ENCODE measurements around the gene ALK.

The ALK gene

DNA sequence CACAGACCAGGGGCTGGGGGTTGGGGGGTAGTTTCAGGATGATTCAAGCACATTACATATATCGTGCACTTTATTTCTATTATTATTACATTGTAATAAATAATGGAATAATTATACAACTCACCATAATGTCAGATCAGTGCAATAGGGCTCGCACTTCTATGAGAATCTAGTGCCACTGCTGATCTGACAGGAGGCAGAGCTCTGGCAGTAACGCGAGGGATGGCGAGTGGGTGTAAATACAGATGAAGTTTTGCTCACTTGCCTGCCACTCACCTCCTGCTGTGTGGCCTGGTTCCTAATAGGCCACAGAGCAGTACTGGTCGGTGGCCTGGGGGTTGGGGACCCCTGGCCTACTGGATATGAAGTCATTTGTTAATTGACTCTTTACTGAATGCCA lies 615.6 kb downstream of the ALK start:
- DNase-seq (ENCODE audit: low read depth in 2 of 3, low spot score in 2 of 3), result no peak

DNA sequence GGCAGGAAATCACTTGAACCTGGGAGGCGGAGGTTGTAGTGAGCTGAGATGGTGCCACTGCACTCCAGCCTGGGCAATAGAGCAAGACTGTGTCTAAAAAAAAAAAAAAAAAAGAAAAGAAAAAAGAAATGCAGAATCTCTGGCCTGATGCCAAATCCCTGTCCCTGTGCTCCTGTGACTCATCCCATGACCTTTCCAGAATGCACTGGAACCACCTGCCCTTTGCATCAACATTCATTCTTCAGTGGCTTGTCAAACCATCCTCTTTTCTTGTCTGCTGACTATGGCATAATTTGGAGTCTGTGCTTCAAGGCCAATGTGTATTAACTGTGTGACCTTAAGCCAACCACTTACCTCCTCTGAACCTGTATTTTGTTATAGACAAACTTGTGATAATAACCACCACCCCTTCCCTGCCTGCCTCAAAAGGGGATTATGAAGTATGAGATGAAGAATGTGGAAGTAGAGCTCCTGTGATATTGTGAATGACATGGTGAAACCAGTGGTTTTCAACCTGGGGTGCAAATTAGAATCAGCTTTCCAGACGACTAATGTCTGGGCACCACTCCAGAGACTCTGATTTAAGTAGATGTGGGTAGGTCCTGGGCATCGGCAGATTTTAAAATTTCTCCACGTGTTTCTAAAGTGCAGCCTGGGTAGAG lies 616.9 kb downstream of the ALK start:
- DNase-seq (ENCODE audit: low read depth in 2 of 3, low spot score in 2 of 3), result no peak

DNA sequence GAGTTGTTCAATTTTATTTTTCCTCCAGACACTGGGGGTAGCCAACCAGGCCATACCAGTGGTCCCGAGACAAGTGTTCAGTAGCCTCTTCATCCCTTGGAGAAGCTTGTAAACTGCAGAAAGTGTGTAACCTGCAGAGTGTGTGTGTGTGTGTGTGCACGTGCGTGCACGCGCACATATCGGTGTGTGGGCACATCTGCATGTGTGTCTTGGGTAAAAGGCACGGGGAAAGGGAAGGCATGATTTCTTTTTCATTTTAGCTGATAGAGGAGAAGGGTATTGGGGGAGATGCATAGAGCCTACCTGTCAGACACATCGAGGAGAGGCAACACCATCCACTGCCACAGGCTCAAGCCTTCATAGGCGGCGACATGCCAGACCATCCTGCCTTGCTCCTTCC lies 624.8 kb downstream of the ALK start:
- no peak for DNase-seq (ENCODE audit: low read depth in 2 of 3, low spot score in 2 of 3)

DNA sequence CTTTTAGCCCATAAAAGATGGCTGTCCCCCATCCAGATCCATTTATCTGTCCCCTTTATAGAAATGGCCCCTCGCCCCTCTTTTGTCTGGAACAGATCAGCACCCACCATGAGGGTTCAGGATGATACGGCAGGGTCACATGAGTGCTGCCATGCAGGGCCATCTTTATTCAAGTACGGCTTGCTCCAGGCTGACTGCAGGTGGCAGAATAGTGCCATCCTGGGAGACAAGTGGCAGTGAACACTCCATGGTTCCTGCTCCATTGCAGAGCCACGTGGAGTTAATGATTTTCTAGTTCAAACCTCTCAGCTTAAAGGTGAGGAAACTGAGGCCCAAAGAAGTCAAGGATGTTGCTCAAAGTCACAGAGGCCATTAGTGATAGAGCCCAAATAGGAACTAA lies 625.5 kb downstream of the ALK start:
- no peak for DNase-seq (ENCODE audit: low read depth in 2 of 3, low spot score in 2 of 3)

DNA sequence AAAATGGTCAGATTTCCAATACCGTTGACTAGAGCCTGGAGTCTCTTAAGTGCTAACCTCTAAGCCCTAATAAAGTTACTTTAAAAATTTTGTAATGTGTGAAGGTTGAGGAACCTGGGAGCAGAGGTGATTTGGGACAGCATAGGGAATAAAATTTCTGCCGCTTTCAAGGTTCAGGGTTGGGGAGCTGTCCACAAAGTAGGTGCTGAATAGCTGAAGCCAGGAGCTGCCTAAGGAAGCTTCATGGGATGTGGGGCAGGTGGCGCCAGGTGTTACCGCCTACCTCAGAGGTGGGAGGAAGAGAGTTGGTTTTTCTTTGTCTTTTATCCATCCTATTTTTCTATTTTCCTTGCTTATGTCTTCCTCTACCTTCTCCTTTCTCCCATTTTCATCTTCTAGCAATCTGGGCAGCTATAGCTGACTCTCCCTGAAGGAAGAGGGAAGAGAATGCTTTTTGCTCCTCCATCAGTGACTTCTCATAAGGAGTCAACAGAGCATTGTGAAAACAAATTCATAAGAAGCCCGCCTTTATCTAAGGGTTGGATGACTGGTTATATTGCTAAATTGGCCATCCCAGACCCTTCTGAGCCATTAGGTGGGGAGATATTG lies 627.5 kb downstream of the ALK start:
- DNase-seq (ENCODE audit: low read depth in 2 of 3, low spot score in 2 of 3), result no peak

DNA sequence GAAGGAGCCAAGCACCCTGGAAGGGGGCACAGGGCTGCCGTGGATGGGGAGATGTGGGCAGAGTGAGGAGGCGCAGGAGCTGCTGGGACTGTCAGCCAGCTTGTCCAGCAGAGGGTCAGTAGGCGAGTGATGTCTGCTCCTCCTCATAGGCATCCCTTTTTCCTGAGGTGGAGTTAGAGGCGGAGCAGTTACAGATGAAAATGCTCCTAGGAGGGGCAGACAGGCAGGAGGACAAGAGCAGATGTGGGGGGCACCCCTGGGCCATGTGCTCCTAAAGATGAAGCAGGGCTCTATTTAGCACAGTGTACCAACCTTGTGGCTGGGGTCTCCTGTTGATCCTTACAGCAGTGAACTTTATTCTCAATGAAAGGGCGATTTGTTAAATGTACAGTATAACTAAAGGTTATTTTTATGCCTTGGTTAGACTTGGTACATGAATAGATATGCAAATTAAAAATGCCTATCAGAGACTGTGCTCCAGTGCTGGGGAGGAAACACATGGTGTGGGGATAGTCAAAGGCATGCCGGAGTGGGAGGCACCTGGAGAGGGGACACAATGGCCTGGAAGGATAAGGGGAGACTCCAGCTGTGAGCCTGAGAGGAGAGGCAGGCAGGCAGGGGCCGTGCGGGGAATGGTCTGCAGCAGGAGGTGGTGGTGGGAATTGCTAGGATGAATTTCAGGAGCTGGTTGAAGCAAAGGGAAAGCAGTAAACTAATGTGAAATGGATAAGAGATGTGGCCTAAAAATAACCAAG lies 630.9 kb downstream of the ALK start:
- no peak for DNase-seq (ENCODE audit: low read depth in 2 of 3, low spot score in 2 of 3)

DNA sequence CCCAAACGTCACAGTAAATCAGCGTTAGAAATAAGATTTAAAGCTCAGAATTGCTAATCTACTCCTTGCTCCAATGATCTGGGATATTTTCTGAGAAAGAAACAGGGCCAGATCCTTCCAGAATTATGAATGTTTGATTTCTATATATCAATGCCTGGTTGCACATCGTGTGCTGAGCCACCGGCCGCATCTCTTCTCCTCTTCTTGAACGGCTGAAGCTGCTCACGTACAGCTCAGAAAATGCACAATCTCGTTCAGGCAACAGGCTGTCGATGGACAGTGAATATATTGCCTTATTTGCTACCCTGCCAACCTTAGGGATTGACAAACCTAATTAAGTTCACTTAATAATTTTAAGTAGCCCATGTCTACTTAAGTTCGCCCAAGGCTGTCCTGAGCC lies 636.7 kb downstream of the ALK start:
- DNase-seq (ENCODE audit: low read depth in 2 of 3, low spot score in 2 of 3), result no peak

DNA sequence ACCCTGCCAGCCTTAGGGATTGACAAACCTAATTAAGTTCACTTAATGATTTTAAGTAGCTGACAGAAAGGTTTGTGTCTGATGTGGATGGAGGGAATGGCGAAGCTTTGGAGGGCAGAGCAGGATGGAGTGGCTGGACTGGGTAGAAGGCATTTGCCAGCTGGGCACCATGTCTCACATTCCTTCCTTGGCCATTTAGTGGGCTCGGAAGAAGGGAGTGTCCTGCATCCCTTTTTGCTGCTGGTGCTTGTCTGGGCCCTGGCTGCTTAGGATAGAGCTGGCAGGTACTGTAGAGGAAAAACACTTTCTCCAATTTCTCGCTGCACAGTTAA lies 639.5 kb downstream of the ALK start:
- DNase-seq (ENCODE audit: low read depth in 2 of 3, low spot score in 2 of 3), result no peak

DNA sequence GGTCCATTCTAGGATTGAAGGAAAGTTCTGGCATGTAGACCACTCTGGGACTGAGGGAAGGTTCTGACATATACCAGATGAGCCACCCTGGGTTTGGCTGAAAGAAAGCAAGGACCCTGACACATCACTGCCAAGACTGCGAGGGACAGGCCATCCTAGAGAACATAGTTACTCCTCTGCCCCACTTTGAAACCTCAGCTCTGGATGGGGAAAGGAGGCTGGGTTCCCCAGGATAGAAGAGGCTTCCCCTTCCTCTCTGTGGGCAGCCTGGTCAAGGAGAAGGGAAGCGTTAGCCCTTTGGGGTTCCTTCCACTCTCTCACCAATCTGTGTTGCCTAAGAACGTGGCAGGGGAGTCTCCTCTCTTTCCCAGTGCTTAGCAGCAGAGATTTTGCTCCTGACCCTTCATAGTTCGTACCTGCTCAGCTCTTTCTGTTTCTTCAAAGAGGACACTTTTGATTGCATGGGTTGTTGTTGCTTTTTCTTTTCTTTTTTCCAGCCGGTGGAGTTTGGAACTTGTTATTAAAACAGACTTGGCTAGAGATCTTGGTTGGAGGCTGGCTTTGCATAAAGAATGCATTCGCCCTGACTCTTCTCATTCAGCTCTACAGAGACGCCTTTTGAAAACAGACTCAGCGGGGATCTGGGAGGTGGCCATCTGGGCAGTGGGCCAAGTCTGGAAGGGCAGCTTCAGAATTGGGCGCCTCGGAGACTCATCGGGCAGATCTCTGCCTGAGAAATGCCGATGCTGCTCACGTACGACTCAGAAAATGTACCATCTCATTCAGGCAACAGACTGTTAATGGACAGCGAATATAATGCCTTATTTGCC lies 640.1 kb downstream of the ALK start:
- DNase-seq (ENCODE audit: low read depth in 2 of 3, low spot score in 2 of 3), result no peak

DNA sequence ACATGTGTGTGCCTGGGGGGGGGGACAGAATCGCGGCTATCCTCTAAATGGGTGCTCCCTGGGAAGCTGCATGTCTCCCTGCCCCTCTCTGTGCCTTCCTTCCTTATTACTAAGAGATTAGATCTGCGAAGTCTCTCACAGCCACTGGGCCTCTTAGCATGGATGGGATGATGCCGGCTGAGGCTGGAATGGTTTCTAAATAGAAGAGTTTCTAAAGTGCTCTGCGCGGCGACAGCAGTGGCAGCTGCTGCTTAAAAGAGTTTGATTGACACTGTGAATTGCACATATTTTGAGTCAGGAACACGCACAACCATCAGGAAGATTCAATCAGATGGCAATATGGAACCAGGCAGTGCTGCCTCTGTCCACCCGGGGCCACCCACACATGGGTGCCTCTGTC lies 642.4 kb downstream of the ALK start:
- DNase-seq (ENCODE audit: low read depth in 2 of 3, low spot score in 2 of 3), result no peak

DNA sequence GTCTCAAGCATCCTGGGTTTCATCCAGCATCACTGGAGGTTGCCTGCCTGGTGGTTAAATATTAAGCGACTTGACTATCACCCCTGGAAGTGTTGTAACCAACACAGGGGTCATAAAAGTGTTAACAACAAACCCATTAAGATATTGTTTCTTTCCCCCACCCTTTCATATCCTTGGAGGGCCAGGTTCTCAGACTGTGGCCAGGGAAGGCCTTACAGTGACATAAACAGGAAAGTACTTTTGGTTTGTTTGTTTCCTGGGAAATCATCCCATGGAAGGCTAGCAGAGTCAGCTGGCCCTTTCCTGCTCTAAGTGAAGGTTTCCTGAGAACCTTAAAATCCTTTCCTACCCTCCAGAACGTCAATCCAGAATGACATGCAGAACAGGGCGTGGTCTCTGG lies 645.2 kb downstream of the ALK start:
- DNase-seq (ENCODE audit: low read depth in 2 of 3, low spot score in 2 of 3), result no peak

DNA sequence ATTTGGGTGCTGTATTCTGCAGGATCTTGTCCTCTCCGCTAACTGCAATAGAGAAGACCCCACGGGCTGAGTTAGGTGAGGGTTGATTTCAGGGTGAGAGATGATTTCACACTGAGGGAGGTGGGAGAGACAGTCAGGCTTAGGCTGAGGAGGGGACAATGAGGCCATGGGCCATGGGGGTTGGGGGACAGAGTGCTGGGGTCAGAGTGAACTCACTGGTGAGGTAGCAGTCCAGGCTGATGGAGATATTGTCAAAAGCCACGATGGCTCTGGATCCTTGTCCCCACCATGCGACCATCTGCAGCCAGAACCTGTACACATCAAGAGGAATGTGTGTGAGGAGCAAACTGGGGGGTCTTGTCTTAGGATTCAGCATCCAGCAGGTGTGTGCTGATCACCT lies 646.2 kb downstream of the ALK start:
- DNase-seq (ENCODE audit: low read depth in 2 of 3, low spot score in 2 of 3), result no peak

DNA sequence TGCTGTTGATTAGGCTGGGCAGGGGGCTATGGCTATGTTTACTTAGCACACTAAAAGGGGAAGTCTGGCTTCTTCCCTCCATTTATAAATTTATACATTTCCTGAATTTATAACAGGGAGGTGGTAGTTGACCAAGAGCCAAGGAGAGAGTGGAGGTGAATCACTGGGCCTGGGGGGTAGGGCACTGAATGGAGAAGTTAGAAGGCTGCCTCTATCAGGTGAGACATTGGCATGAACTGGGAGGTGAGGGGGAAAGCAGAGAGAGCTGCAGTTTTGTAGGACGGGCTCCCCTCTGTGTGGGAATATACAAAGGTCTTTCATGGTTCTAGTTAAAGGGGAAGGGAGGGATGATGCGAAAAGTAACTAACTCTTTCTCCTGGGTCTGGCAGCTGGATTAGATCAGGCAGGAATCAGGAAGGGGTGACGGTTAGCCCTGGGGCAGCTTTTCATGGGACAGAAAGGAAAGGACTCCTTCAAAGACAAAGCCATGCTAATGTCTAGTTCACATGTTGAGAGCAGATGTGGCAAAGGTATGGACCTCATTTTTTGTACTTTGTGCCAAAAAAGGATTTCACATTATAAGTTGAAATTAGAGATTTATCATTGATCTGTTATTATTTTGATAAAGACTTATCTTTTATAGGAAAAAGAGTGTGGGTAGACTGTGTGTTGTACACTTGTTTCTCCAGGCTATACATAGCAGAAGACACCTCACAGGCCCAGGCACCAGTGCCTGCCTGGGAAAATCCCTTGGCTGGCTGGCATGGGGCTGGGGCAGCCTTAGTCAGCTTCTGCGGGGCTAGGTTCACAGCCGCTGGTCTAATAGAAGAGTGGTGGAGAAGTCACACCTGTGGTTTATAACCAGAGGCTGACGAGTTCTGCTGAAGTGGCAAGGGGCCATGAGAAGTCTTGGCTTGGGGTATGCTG lies 647.4 kb downstream of the ALK start:
- DNase-seq (ENCODE audit: low read depth in 2 of 3, low spot score in 2 of 3), result no peak

DNA sequence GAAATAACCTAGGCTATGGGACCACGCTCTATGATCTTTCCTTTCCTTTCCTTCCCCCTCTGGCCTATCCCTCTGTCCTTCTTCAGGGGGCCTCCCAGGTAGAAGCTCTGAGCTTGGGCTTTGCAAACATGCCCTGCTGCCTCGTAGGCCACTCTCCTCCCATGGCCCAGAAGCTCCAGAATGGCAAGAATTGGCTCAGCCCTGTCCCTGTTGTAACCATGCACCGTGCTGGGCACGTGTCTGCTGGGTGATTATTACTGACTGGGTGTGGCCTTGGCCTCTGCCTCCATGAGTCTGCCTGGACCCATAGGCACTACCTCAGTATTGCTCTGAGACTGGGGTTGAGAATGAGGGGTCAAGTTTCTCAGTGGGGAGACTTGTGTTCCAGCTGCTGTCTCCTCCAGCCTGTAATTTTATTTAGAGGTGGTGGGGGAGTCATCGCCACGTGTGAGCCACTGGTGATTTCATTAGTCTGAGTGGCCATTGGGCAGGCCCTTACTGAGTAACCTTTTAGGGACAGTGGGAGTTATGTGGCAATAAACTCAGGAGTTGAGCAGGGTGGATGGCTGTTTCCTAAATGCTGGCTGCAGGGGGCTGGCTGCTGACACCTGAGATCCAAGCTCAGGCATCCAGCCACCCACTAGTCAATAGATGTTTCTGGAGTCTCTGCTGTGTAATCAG lies 648.2 kb downstream of the ALK start:
- DNase-seq (ENCODE audit: low read depth in 2 of 3, low spot score in 2 of 3), result no peak

DNA sequence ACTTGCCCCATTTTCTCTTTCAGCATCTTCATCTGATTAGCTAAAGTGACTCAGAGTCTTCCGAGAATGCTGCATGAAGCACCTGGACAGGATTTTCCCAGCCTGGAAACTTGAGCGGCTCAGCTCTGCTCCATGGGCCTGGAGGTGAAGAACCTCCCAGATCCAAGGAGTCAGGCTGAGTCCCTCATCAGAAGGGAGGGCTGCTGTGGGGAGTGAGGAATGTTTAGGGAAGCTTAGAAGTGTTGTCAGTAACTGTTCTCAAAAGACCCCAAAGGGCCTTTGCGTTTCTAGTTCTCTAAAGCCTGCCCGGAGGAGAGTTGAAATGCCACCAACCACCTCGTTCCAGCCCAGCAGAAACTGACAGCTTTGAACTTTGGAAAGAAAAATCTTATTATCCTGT lies 649.1 kb downstream of the ALK start:
- DNase-seq (ENCODE audit: low read depth in 2 of 3, low spot score in 2 of 3), result no peak

DNA sequence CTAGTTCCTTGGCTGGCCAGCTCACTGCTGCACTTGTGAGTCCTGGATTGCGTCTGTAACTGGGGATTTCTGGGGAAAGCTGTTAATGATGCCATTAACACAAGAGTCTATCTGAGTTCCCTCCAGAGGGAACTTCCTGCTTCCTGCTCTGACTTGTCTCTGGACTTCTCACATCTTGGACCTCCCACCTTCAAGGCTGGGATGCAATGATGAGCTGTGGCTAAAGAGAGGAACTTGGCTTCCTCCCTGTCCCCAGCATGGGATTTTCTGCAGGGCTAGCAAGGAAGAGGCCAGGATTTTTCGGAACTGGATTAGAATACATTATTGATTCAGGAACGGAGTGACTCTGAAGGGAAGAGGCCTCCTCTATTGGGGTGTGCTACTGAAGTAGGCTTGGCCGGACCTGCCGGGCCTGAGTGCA lies 650.7 kb downstream of the ALK start:
- no peak for DNase-seq (ENCODE audit: low read depth in 2 of 3, low spot score in 2 of 3)

DNA sequence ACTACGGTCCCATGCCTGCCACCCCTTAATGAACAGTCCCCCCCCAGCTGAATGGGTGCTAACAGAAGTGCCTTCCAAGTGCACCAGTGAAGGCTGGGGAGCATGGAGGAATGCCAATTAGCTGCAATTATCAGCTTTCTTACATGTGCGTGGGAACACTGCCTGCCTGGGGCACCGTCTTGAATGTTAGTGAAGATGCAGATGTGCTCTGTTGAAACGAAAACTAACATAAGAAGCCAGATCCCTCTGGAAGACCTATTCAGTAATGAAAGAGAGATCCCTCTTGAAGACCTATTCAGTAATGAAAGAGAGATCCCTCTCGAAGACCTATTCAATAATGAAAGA lies 651.6 kb downstream of the ALK start:
- no peak for DNase-seq (ENCODE audit: low read depth in 2 of 3, low spot score in 2 of 3)

DNA sequence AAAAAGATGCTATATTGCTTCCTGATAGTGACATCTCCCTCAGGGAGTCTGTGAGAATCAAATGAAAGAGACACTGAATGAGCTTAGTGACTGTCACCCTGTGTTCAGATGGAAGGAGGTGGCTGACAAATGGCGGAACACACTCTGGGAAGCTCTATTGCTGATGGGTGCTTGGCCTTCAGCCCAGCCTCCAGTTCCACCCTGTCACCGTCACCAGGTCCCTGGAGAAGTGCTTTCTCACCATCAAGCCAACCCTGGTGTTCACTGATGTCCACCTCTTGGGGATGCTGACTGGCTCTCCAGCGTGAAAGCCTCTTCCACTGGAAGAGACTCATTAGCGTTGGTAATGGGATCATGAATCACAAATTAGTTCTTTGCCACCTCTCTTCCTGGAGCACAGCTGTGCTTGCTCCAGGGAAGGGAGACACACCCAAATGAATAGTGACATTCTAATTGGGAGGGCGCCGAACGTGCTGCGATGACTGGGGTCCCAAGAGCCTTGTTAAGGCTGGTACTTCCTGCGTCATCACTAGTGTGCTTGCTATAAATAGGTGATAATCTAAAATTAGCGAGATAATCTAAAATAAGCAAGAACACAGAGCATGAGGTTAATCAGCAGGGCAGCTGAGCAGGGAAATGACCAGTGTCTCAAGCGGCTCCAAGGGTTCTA lies 652.2 kb downstream of the ALK start:
- no peak for DNase-seq (ENCODE audit: low read depth in 2 of 3, low spot score in 2 of 3)

DNA sequence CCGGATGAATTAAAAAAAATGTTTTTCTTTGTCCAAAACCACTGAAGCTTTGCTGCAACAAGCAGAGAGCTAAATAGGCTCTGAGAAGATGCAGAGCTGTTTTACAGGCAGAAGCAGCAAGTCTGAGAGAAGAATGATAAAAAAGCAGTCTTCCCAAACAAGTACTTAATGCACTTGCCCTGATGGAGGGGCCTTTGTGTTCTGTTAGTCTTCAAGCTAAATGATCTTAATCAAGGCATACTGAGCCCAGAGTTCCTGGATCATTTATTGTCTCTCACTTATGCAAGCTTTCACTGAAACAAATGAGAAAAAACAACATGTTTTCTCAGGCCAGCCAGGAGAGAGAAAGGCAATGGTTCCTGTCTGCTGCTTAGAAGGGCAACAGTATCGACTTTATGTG lies 653.7 kb downstream of the ALK start:
- no peak for DNase-seq (ENCODE audit: low read depth in 2 of 3, low spot score in 2 of 3)

DNA sequence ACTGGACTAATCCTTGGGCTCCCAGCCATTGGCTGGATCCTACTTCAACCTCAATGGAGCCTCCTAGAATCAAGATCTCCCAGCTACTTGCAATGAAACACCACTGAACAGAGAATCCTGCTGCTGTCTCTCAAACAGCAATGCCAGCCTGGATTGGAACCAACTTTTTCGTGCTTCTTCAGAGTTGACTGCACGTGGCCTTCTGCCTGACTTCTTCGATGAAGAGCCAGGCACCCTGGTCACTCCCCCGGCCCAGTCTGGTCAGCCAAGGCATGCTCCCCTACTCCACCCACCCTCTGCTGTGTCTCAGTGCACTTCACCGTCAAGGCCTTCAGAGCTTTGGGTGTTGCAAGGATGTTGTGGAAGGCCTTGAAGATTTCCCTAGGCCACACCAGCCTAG lies 657.5 kb downstream of the ALK start:
- DNase-seq (ENCODE audit: low read depth in 2 of 3, low spot score in 2 of 3), result no peak

Measured in activated CD8-positive, alpha-beta memory T cell treated with anti-CD3 and anti-CD28 coated beads for 48 hours (primary cell).